Ramos (cell line): ENCODE data around the gene RND3.

Source experiments
- in situ Hi-C: fragments of 300-500 bp; cut with MboI; formaldehyde crosslinking; loops from one replicate; pipeline ENCODE4 v1.14.3; 2022; ENCODE audit warnings: low sequenced_read_pairs; ENCODE audit not compliant: unreplicated experiment

RND3 gene

GRCh38 chr2:150445398-150445797, 42.1 kb downstream of the RND3 start:
- in situ Hi-C loops: no loop called here

- in situ Hi-C loops: no loop called here
Observed at GRCh38 chr2:150442484-150442883, 45.0 kb downstream of the RND3 start.

- in situ Hi-C loops: no loop called here
Observed at GRCh38 chr2:150441784-150442183, 45.7 kb downstream of the RND3 start.

DNA sequence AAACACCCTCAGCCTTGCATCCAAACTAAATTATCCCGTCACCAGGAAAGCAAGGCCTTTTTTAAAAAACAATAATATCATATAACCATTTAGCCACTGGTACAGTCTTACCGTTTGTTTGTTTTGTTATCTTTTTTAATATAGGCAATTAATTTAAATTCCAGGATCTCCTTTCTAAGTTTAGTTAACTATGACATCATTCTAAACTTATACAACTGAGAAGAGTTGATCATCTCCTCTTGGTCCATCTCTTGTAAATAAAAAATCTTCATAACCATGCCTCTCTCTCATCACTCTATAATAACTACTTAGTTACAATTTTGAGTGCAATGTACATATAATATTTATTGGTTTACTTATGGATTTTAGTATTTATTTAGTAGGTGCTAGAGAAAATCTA, 46.2 kb downstream of the RND3 start:
- in situ Hi-C loops: no loop called here

GRCh38 chr2:150438654-150439053, 48.8 kb downstream of the RND3 start:
- in situ Hi-C loops: no loop called here

GRCh38 chr2:150438041-150438440, 49.4 kb downstream of the RND3 start:
- in situ Hi-C loops: no loop called here

DNA sequence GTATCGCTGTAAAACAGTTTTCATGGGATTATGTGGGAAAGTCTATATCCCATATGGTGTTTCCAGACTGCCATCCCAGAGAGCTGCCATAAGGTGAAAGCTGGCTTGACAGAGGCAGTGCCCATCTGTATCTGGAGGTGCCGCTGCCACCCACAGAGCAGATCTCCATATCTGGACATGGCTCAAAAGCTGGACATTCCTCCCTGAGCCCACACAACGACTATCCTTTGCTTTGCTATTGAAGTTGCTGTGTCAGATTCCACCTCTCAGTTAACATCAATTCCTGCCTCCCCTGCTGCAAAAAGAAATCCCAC, 55.2 kb downstream of the RND3 start:
- in situ Hi-C loops: no loop called here

DNA sequence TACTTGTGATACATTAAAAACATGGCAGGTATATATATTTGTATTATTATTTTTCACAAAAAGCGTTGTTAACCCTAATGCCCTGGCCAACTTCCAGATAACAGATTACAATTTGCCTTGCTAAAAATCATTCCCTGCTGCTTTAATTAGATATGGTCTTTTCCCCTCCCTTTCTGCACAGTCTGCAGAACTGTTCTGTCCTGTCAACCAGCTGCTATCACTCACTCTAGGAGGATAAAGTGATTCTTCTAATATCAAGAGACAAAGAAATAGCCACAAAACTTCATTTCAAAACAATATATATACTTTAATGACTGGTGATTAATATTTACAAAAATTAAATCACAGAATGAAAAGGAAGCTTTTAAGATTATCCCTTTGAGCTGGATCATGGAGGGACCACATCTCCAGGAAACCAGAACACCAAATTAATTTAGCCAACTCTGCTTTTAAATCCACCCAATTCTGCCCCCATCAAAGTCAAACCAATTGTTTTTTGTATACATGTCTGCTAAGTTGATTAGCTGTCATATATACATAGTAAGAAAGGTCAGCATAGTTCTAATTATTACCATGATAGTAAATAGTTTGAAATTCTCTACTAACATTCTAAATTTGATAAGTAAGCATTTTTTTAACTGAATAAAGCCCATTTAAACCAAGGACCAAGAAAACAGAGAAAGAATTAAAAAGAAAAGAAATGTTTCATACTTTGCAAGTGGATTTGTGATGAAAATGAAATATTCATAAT, 55.7 kb downstream of the RND3 start:
- in situ Hi-C loops: no loop called here

- in situ Hi-C loops: no loop called here
Observed at GRCh38 chr2:150429384-150429961, 58.0 kb downstream of the RND3 start.

GRCh38 chr2:150428641-150429040, 58.8 kb downstream of the RND3 start:
- in situ Hi-C loops: no loop called here

GRCh38 chr2:150427298-150427697, 60.2 kb downstream of the RND3 start:
- in situ Hi-C loops: no loop called here

GRCh38 chr2:150426724-150427123, 60.7 kb downstream of the RND3 start:
- in situ Hi-C loops: no loop called here

DNA sequence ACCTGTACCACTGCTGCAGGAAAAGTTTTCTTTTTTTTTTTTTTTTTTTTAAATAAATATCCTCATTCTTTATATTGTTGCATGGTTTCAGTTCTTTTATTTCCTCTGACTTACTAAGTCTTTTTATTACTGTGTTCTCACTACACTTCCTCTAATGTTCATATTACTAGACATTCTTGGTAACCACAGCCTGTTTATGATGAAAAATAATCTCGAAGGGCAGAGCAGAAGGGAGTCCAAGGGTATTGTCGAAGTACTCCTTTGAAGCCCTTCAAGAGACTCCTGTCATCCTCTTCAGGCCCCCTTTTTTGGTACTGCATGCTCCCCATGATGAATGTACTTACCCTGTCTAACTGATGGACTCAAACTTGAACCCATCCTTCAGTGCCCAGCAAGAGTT, 61.2 kb downstream of the RND3 start:
- in situ Hi-C loops: no loop called here

- in situ Hi-C loops: no loop called here
Observed at GRCh38 chr2:150425121-150425955, 62.1 kb downstream of the RND3 start.

- in situ Hi-C loops: no loop called here
Observed at GRCh38 chr2:150424406-150424805, 63.1 kb downstream of the RND3 start.

GRCh38 chr2:150421126-150421651, 66.3 kb downstream of the RND3 start:
- in situ Hi-C loops: no loop called here

- in situ Hi-C loops: no loop called here
Observed at GRCh38 chr2:150418916-150419315, 68.6 kb downstream of the RND3 start.
